HEK293 (cell line): ENCODE results near the gene AP1AR.

Experiments
- HOXA7 ChIP-seq: sonication (generic); formaldehyde crosslinking; IDR thresholded peaks from 2 replicates; pipeline ENCODE4 v1.8.1; 2022; ENCODE audit warnings: missing genetic modification reagents, borderline replicate concordance
- ZNF404 ChIP-seq: fragments of 450-650 bp; formaldehyde crosslinking; IDR thresholded peaks from 2 replicates; pipeline ENCODE4 v1.5.1; 2017; ENCODE audit warnings: missing biosample characterization, missing genetic modification characterization
- ZNF654 ChIP-seq: fragments of 450-650 bp; formaldehyde crosslinking; IDR thresholded peaks from 2 replicates; pipeline ENCODE4 v1.5.1; 2016; ENCODE audit warnings: low read depth, missing biosample characterization, missing genetic modification characterization
- ZNF677 ChIP-seq: fragments of 450-650 bp; IDR thresholded peaks from 2 replicates; pipeline ENCODE4 v1.5.0; 2018; ENCODE audit warnings: missing biosample characterization, mild to moderate bottlenecking, missing genetic modification characterization, moderate library complexity
- TF ChIP-seq, protein P1 (sequence below): fragments of 450-650 bp; formaldehyde crosslinking; IDR thresholded peaks from 2 replicates; pipeline ENCODE4 v1.5.1; 2016; ENCODE audit warnings: missing biosample characterization, missing genetic modification characterization
- TF ChIP-seq, protein P2 (sequence below): fragments of 450-650 bp; IDR thresholded peaks from 2 replicates; pipeline ENCODE4 v1.5.1; 2018; ENCODE audit warnings: missing biosample characterization, mild to moderate bottlenecking, missing genetic modification characterization
- TF ChIP-seq, protein P3 (sequence below): fragments of 450-650 bp; formaldehyde crosslinking; IDR thresholded peaks from 2 replicates; pipeline ENCODE4 v1.5.1; 2016; ENCODE audit warnings: missing biosample characterization, missing genetic modification characterization
- TF ChIP-seq, protein P4 (sequence below): fragments of 450-650 bp; formaldehyde crosslinking; IDR thresholded peaks from 2 replicates; pipeline ENCODE4 v1.5.1; 2016; ENCODE audit warnings: missing biosample characterization, missing genetic modification characterization
- TF ChIP-seq, protein P5 (sequence below): fragments of 450-650 bp; formaldehyde crosslinking; IDR thresholded peaks from 2 replicates; pipeline ENCODE4 v1.5.1; 2016; ENCODE audit warnings: missing biosample characterization, missing genetic modification characterization

DNA sequence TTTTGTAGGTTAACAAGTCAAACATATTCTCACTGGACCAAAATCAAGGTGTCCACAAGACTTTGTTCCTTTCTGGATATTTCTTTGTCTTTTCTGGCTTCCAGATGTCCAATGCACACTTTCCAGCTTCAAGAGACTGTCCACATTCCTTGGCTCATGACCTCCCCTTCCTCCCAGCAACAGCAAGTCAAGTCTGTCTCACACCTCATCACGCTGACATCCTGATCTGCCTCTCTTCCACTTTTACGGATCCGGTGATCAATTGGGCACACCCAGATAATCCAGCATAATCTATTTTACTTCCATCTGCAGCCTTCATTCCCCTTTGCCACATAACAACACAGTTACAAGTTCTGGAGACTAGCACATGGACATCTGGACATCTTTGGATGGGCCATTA, 44.5 kb downstream of the AP1AR start:
- TF ChIP-seq ZNF654 (tag by site-specific recombination) = no peak
- TF ChIP-seq, protein P1, sequence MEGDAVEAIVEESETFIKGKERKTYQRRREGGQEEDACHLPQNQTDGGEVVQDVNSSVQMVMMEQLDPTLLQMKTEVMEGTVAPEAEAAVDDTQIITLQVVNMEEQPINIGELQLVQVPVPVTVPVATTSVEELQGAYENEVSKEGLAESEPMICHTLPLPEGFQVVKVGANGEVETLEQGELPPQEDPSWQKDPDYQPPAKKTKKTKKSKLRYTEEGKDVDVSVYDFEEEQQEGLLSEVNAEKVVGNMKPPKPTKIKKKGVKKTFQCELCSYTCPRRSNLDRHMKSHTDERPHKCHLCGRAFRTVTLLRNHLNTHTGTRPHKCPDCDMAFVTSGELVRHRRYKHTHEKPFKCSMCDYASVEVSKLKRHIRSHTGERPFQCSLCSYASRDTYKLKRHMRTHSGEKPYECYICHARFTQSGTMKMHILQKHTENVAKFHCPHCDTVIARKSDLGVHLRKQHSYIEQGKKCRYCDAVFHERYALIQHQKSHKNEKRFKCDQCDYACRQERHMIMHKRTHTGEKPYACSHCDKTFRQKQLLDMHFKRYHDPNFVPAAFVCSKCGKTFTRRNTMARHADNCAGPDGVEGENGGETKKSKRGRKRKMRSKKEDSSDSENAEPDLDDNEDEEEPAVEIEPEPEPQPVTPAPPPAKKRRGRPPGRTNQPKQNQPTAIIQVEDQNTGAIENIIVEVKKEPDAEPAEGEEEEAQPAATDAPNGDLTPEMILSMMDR = no peak
- TF ChIP-seq ZNF677 (tag by site-specific recombination) = no peak
- TF ChIP-seq, protein P2, sequence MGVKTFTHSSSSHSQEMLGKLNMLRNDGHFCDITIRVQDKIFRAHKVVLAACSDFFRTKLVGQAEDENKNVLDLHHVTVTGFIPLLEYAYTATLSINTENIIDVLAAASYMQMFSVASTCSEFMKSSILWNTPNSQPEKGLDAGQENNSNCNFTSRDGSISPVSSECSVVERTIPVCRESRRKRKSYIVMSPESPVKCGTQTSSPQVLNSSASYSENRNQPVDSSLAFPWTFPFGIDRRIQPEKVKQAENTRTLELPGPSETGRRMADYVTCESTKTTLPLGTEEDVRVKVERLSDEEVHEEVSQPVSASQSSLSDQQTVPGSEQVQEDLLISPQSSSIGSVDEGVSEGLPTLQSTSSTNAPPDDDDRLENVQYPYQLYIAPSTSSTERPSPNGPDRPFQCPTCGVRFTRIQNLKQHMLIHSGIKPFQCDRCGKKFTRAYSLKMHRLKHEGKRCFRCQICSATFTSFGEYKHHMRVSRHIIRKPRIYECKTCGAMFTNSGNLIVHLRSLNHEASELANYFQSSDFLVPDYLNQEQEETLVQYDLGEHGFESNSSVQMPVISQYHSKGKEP = no peak
- TF ChIP-seq ZNF404 (tag by site-specific recombination) = no peak
- TF ChIP-seq, protein P3, sequence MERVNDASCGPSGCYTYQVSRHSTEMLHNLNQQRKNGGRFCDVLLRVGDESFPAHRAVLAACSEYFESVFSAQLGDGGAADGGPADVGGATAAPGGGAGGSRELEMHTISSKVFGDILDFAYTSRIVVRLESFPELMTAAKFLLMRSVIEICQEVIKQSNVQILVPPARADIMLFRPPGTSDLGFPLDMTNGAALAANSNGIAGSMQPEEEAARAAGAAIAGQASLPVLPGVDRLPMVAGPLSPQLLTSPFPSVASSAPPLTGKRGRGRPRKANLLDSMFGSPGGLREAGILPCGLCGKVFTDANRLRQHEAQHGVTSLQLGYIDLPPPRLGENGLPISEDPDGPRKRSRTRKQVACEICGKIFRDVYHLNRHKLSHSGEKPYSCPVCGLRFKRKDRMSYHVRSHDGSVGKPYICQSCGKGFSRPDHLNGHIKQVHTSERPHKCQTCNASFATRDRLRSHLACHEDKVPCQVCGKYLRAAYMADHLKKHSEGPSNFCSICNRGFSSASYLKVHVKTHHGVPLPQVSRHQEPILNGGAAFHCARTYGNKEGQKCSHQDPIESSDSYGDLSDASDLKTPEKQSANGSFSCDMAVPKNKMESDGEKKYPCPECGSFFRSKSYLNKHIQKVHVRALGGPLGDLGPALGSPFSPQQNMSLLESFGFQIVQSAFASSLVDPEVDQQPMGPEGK = no peak
- TF ChIP-seq, protein P4, sequence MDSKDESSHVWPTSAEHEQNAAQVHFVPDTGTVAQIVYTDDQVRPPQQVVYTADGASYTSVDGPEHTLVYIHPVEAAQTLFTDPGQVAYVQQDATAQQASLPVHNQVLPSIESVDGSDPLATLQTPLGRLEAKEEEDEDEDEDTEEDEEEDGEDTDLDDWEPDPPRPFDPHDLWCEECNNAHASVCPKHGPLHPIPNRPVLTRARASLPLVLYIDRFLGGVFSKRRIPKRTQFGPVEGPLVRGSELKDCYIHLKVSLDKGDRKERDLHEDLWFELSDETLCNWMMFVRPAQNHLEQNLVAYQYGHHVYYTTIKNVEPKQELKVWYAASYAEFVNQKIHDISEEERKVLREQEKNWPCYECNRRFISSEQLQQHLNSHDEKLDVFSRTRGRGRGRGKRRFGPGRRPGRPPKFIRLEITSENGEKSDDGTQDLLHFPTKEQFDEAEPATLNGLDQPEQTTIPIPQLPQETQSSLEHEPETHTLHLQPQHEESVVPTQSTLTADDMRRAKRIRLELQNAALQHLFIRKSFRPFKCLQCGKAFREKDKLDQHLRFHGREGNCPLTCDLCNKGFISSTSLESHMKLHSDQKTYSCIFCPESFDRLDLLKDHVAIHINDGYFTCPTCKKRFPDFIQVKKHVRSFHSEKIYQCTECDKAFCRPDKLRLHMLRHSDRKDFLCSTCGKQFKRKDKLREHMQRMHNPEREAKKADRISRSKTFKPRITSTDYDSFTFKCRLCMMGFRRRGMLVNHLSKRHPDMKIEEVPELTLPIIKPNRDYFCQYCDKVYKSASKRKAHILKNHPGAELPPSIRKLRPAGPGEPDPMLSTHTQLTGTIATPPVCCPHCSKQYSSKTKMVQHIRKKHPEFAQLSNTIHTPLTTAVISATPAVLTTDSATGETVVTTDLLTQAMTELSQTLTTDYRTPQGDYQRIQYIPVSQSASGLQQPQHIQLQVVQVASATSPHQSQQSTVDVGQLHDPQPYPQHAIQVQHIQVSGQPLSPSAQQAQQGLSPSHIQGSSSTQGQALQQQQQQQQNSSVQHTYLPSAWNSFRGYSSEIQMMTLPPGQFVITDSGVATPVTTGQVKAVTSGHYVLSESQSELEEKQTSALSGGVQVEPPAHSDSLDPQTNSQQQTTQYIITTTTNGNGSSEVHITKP = no peak
- TF ChIP-seq, protein P5, sequence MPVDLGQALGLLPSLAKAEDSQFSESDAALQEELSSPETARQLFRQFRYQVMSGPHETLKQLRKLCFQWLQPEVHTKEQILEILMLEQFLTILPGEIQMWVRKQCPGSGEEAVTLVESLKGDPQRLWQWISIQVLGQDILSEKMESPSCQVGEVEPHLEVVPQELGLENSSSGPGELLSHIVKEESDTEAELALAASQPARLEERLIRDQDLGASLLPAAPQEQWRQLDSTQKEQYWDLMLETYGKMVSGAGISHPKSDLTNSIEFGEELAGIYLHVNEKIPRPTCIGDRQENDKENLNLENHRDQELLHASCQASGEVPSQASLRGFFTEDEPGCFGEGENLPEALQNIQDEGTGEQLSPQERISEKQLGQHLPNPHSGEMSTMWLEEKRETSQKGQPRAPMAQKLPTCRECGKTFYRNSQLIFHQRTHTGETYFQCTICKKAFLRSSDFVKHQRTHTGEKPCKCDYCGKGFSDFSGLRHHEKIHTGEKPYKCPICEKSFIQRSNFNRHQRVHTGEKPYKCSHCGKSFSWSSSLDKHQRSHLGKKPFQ (tag by site-specific recombination) = no peak
- TF ChIP-seq HOXA7 (CRISPR knock-in tag) = no peak
